Measurements from ENCODE around the gene SELENOW. TPM values are rescaled to one million over a fixed set of nuclear protein-coding genes. Genes with fewer than 3 reads are reported as not detected.
A peak's percentile ranks its signal among the peaks of the same experiment; 100 is the strongest.

Gene SELENOW
- polyA plus RNA-seq, 1 donor from 2014 or later = 210 TPM

DNA sequence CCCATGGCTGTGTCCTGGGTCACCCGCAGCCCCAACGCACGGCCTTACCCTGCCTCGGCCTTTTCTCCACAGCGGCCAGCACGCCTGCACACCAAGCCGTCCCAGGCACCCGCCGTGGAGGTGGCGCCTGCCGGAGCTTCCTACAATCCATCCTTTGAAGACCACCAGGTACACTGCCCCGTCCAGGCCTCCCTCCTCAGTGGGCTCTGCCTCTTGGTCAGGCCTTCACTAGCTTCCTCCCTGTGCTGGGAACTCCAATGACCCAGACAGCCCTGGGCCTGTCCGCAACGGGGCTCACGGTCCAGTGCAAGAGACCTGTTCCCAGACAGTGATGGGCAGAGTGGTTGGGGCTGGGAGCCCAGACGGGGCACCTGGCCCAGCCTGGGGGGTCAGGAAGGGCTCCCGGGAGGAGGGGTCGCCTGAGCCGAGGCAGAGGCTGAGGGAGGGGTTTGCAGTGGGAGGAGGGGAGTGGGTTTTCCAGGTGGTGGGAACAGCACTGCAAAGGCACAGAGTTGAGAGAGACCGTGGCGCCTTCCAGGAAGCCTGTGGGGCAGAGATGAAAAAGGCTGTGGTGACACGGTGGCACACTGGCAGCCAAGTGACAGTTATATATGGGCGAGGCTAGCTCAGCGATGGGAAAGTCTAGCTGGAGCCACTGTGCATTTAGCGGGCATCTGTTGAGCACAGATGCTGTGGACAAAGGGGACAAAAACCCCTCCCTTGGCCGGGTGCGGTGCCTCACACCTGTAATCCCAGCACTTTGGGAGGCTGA, 25.9 kb upstream of the SELENOW start:
- Mint-ChIP-seq H3K27ac (peak overlapping the region in 2 of 3 donors; percentile 33 to 39), H3K36me3 (peaks cover 17% of the 10 kb centered on the region), H3K27me3 (no peaks in the 10 kb centered on the region), H3K9me3 (peaks cover 0 to 1% (median 0%) of the 10 kb centered on the region in 3 donors), H3K4me1 (peaks cover 5 to 11% (median 10%) of the 10 kb centered on the region in 3 donors), H3K4me3 (no peak overlapping the region)

DNA sequence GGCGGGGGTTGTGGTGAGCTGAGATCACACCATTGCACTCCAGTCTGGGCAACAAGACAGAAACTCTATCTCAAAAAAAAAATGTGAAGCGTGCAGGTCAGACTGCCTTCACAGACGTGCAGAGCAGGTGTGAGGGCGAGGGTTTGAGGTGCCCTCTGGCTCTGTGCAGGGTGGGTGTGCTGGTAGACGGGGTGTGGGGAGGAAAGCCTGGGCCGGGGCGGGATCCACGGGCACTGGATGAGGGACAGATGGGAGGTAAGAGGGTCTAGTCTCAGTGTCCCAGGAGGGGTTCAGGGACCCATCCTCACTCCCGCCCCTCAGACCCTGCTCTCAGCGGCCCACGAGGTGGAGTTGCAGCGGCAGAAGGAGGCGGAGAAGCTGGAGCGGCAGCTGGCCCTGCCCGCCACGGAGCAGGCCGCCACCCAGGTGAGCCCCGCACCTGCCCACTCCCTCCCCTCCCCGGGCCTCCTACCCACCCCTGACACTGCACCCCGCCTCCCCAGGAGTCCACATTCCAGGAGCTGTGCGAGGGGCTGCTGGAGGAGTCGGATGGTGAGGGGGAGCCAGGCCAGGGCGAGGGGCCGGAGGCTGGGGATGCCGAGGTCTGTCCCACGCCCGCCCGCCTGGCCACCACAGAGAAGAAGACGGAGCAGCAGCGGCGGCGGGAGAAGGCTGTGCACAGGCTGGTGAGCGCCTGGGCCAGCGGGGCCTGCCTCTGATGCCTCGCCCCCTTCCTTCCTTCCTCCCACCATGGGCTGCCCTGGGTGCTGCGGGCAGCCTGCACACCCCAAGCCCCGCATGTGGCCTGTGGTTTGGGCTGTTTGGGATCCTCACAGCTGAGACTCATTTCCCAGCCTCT, 24.1 kb upstream of the SELENOW start:
- Mint-ChIP-seq H3K4me1 (no peaks in the 10 kb centered on the region), H3K4me3 (no peak overlapping the region), H3K36me3 (peaks cover 24% of the 10 kb centered on the region), H3K27ac (peak overlapping the region in 1 of 3 donors; percentile 67), H3K9me3 (peaks cover 0 to 1% (median 0%) of the 10 kb centered on the region in 3 donors), H3K27me3 (no peaks in the 10 kb centered on the region)

DNA sequence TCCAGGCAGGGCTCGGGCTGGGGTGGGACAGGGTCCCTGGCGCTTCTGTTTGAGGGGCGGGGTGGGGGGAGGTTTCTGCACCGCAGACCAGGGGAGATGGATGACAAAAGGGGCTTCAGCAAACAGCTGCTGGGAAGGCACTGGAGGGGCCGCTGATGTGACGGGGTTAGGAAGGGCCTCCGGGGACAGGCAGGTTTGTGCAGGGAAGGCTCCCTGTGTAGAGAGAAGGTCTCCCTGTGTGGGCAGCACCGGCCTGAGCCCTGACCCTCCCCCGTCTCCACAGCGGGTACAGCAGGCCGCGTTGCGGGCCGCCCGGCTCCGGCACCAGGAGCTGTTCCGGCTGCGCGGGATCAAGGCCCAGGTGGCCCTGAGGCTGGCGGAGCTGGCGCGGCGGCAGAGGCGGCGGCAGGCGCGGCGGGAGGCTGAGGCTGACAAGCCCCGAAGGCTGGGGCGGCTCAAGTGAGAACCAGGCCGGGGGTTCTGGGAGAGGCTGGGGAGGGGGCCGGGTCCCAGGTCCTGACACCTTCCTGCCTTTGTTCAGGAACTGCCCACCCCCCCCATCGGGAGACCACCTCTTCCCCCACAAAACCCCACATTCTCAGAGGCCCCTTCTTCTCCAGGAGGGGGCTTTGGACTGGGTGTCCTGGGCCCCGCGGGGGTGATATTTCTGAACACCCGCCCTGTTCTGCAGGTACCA, 23.3 kb upstream of the SELENOW start:
- Mint-ChIP-seq H3K4me3 (no peak overlapping the region), H3K4me1 (no peaks in the 10 kb centered on the region), H3K36me3 (peaks cover 24% of the 10 kb centered on the region), H3K27me3 (no peaks in the 10 kb centered on the region), H3K9me3 (peaks cover 0 to 1% (median 0%) of the 10 kb centered on the region in 3 donors), H3K27ac (no peak overlapping the region)

DNA sequence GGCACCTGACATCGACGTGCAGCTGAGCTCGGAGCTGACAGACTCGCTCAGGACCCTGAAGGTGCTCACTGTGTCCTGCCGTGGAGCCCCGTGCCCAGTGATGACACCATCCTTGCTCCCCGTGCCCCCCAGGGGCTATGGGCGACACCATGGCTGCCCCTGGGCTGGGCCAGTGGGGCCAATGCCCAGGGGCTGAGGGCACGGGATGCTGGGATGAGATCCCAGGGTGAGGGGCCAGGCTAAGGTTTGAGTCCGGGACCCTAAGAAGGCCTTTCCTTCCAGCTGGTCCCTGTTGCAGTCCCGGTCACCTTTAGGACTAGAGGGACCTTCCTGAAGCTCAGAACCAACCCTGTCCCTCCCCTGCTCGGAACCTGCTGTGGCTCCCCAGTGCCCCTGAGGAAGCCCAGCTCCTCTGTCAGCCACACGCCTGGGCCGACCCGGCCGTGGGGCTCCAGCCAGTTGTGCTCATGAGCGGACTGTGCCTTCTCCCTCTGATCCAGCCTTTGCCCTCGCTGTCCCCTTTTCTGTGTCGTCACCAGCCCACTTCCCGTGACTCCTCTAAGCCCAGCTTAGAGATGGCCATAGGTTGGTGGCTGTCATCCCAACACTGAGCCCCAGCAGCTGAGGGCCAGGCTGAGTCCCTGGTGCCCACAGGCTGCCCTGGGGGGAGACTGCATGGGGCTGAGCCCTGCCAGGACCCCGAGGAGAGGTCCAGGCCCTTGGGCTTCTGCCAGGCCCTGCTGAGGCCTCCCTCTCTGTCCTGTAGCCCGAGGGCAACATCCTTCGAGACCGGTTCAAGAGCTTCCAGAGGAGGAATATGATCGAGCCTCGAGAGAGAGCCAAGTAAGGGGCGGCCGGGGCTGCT, 22.5 kb upstream of the SELENOW start:
- Mint-ChIP-seq H3K4me3 (no peak overlapping the region), H3K36me3 (peaks cover 24% of the 10 kb centered on the region), H3K27ac (peak overlapping the region in 2 of 3 donors; percentile 42 to 83), H3K9me3 (peaks cover 0 to 1% (median 0%) of the 10 kb centered on the region in 3 donors), H3K4me1 (no peaks in the 10 kb centered on the region), H3K27me3 (no peaks in the 10 kb centered on the region)

DNA sequence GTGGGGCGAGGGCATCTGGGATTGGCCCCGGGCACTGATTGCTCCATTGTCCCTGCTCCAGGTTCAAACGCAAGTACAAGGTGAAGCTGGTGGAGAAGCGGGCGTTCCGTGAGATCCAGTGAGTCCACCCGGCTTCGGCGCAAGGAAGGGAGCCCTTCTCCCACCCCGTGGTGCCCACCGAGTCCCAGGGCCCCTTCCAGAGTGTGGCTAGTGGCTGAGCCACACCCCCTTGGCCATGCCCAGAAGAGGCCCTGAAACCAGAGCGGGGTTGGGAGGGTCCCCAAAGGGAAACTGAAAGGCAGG, 21.9 kb upstream of the SELENOW start:
- H3K27me3 Mint-ChIP-seq = no peaks in the 10 kb centered on the region
- H3K9me3 Mint-ChIP-seq = peaks cover 0 to 1% (median 0%) of the 10 kb centered on the region in 3 donors
- H3K36me3 Mint-ChIP-seq = peaks cover 24% of the 10 kb centered on the region
- peak overlapping the region in 2 of 3 donors; percentile 42 to 83 for H3K27ac Mint-ChIP-seq
- H3K4me3 Mint-ChIP-seq = no peak overlapping the region
- peaks cover 0 to 2% (median 1%) of the 10 kb centered on the region in 3 donors for H3K4me1 Mint-ChIP-seq

DNA sequence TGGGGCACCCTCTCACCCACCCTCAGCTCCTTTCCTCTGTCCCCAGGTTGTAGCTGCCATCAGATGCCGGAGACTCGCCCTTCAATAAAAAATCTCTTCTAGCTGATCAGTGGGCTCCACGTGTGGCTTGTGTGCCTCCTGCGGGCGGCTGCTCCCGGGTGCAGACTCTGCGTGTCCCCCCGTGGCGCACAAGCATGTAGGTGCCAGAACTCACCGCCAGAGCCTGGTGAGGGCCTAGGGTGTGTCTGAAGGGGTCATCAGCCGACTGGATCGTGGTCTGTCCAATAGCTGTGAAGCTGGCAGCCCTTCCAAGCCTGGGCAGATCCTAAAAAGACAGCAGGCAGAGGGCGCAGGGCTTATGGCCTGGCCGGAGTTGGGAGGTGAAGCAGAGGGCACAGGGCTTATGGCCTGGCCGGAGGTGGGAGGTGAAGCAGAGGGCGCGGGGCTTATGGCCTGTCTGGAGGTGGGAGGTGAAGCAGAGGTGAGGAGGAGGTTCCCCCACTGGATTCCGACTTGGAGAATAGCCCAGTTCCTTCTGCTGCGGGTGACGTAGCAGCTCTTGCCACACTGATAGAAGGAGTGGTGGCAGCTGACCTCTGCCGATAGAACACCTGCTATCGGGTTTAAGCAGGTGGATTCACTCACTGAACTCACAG, 21.4 kb upstream of the SELENOW start:
- peaks cover 0 to 3% (median 2%) of the 10 kb centered on the region in 3 donors for H3K4me1 Mint-ChIP-seq
- H3K27me3 Mint-ChIP-seq = no peaks in the 10 kb centered on the region
- H3K36me3 Mint-ChIP-seq = peaks cover 24% of the 10 kb centered on the region
- peak overlapping the region in 2 of 4 donors; percentile 32 to 87 for H3K4me3 Mint-ChIP-seq
- H3K27ac Mint-ChIP-seq = peak overlapping the region in 2 of 3 donors; percentile 42 to 53
- peaks cover 0 to 1% (median 0%) of the 10 kb centered on the region in 3 donors for H3K9me3 Mint-ChIP-seq

DNA sequence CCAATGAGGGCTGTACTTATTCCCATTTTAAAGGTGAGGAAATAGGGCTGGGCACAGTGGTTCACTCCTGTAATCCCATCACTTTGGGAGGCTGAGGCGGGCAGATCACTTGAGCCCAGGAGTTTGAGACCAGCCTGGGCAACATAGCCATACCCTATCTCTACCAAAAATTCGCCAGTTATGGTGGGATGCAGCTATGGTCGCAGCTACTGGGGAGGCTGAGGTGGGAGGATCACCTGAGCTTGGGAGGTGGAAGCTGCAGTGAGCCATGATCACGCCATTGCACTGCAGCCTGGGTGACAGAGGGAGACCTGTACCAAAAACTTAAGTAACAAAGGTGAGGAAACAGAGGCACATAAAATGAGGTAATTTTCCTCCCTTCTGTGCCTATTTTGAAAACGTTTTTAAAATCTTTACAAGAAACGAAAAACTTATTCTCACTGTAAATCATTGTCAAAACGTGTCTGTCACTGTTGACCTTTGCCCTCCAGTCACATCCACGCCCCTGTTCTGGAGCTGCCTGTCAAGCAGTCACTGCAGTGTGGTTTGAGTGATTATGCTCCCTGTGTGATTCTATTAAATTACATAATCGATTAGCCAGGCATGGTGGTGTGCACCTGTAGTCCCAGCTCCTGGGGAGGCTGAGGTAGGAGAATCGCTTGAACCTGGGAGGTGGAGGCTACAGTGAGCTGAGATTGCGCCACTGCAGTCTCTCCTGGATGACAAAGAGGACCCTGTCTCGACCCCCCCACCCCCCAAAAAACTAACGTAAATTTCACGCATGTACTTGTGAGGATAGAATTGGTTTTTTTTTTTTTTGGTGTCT, 20.7 kb upstream of the SELENOW start:
- Mint-ChIP-seq H3K27ac (peak overlapping the region in 1 of 3 donors; percentile 32), H3K4me3 (peak overlapping the region in 2 of 4 donors; percentile 32 to 87), H3K36me3 (peaks cover 24% of the 10 kb centered on the region), H3K4me1 (peaks cover 0 to 3% (median 2%) of the 10 kb centered on the region in 3 donors), H3K9me3 (peaks cover 0 to 1% (median 0%) of the 10 kb centered on the region in 3 donors), H3K27me3 (no peaks in the 10 kb centered on the region)

DNA sequence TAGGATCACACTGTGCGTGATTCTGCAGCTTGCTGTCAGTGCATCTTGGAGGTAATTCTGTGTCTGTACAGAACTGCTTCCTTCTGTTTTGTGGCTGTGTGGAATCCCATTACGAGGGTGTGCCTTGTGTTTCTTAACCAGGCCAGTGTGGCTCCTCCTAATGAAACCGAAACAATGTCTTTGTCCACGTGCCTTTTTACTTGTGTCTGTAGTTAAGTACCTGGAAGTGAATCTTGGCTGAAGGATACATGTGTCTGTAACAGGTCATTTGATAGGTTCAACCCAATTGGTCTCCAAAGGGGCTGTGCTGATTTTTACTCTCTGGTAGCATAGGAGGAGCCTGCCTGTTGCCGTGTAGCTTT, 20.1 kb upstream of the SELENOW start:
- H3K4me3 Mint-ChIP-seq = no peak overlapping the region
- H3K36me3 Mint-ChIP-seq = peaks cover 24% of the 10 kb centered on the region
- peaks cover 0 to under 1% (median 0%) of the 10 kb centered on the region in 3 donors for H3K9me3 Mint-ChIP-seq
- H3K27me3 Mint-ChIP-seq = no peaks in the 10 kb centered on the region
- peaks cover 0 to 3% (median 2%) of the 10 kb centered on the region in 3 donors for H3K4me1 Mint-ChIP-seq
- H3K27ac Mint-ChIP-seq = peak overlapping the region in 1 of 3 donors; percentile 4

DNA sequence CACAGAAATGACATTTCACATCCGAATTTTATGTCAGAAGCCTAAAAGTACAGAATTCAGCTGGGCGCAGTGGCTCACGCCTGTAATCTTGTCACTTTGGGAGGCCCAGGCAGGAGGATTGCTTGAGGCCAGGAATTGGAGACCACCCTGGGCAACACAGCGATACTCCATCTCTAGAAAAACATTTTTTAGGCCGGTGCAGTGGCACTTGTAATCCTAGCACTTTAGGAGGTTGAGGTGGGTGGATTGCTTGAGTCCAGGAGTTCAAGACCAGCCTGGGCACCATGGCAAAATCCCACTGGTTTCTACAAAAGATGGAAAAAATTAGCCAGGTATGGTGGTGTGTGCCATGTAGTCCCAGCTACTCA, 17.9 kb upstream of the SELENOW start:
- H3K27ac Mint-ChIP-seq = peak overlapping the region in 1 of 3 donors; percentile 32
- peaks cover 0 to 3% (median 2%) of the 10 kb centered on the region in 3 donors for H3K4me1 Mint-ChIP-seq
- no peak overlapping the region for H3K4me3 Mint-ChIP-seq

DNA sequence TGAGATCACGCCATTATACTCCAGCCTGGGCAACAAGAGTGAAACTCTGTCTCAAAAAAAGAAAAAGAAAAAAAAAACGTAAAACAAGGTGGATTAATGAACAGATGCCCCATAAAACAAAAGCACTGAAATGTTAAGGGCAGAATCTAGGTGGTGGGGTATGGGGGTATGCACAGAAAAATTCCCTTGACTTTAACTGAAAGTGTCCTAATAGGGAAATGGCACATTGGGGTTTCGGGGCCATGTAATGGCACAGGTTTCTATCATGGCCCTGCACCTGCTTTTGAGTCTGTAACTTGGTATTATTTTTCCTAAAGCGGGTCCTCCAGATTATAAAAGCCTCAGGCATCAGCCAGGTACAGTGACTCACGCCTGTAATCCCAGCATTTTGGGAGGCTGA, 16.9 kb upstream of the SELENOW start:
- peak overlapping the region in 1 of 4 donors; percentile 23 for H3K4me3 Mint-ChIP-seq
- no peaks in the 10 kb centered on the region for H3K9me3 Mint-ChIP-seq
- no peaks in the 10 kb centered on the region for H3K27me3 Mint-ChIP-seq
- peak overlapping the region in 1 of 3 donors; percentile 51 for H3K27ac Mint-ChIP-seq
- peaks cover 0 to 3% (median 2%) of the 10 kb centered on the region in 3 donors for H3K4me1 Mint-ChIP-seq
- H3K36me3 Mint-ChIP-seq = peaks cover 17% of the 10 kb centered on the region

More for the DNA sequence above, 17.9 kb upstream of the SELENOW start:
- no peaks in the 10 kb centered on the region for H3K27me3 Mint-ChIP-seq
- no peaks in the 10 kb centered on the region for H3K9me3 Mint-ChIP-seq
- peaks cover 17% of the 10 kb centered on the region for H3K36me3 Mint-ChIP-seq

DNA sequence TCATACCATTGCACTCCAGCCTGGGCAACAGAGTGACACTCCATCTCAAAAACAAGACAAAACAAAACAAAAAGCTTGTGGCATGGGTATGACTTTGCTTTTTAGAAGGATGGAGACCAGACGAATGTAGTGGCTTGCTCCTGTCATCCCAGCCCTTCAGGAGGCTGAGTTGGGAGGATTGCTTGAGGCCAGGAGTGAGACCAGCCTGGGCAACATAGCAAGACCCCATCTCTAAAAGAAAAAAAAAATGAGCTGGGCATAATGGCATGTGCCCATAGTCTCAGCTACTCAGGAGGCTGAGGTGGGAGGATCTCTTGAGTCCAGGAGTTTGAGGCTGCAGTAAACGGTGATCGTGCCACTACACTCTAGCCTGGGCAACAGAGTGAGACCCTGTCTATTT, 16.4 kb upstream of the SELENOW start:
- H3K36me3 Mint-ChIP-seq = peaks cover 13% of the 10 kb centered on the region
- H3K4me1 Mint-ChIP-seq = peaks cover 0 to 3% (median 2%) of the 10 kb centered on the region in 3 donors
- no peaks in the 10 kb centered on the region for H3K9me3 Mint-ChIP-seq
- peak overlapping the region in 1 of 3 donors; percentile 51 for H3K27ac Mint-ChIP-seq
- H3K27me3 Mint-ChIP-seq = no peaks in the 10 kb centered on the region
- H3K4me3 Mint-ChIP-seq = no peak overlapping the region

DNA sequence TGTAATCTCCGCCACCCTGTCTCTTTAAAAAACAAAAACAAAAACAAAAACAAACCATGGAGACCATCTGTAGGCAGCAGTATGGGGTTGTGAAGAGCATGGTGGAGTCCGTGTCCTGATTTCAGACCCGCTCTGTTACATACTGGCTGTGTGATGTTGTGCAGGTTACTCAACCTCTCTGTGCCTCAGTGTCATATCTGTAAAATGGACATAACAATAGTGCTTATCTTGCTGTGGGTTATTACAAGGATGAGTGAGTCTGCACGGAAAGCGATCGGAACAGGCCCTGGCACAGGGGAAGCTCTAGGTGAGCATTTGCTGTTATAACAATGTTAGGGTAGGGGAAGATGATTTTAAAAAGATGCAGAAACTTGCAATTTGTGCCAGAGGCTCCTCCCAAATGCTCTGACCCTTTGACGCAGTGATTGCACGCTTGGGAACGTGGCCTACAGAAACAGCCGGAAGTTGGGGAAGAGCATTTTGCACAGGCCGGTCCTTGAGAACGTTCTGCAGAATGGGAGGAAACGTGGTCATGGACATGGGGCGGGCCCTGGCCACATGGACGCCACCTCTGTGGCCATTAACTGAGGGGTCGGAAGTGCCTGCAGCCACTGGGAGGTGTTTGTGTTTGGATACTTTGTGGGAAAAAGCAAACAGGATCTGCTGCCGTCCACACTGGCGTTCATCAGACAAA, 15.7 kb upstream of the SELENOW start:
- Mint-ChIP-seq H3K36me3 (peaks cover 13% of the 10 kb centered on the region), H3K4me3 (no peak overlapping the region), H3K27ac (peak overlapping the region in 2 of 3 donors; percentile 47 to 82), H3K9me3 (no peaks in the 10 kb centered on the region), H3K4me1 (peaks cover 0 to 3% (median 2%) of the 10 kb centered on the region in 3 donors), H3K27me3 (no peaks in the 10 kb centered on the region)
